DMS53 treated with DMSO at 0.1 percent for 48 hours (cell line): Measurements from ENCODE around the gene ZIC2.

Source experiments
- DNase-seq: peaks from one replicate; lab custom pipeline; 2025; ENCODE audit not compliant: unreplicated experiment; lab: John Stamatoyannopoulos, UW

The ZIC2 gene

DNA sequence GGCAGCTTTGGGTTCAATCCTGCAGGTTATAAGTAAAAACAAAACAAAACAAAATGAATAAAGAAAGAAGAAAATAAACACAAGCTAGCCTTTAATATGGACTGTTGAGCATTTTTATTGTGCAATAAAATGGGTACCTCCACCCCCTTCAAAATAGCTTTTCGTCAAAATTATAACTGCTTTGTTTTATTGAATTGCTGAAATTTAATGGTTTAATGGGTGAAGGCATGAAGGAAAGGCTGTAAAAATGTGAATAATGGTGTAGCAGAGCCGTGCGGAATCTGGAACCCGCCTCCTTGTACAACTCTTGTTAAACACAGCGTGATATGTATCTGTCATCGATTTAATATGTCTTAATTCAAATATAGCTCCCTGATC lies 7.8 kb upstream of the ZIC2 start:
- DNase-seq, result no peak

DNA sequence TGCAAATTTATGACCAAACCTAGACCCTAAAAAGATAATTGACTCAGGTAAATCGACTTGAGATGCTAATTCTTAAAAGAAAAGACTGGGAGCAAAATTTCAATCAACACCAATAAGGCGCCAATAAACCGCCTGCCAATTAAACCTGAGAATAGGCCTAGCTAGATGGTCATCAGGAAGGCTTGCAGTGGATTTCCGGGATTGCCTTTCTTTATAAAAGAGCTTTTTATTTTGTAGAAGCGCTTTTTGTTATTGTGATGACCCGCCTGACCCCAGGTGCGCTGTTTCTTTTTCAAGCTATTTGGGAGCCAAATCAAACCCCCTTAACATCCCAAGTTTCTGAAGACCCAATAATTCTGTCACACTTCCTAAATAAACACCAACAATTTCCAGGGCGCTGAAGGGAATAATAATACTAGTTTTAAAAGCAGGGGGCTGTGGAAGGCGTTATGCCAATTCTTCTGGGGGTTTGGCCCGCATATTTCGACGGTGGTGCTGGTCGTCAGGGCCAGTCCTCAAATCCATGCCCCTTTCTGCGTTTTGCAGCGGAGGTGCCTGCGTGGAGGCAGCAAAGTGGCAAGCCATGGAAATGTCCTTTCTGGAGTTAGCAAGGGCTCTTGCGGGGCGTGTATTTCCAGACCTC lies 7.2 kb upstream of the ZIC2 start:
- no peak for DNase-seq

DNA sequence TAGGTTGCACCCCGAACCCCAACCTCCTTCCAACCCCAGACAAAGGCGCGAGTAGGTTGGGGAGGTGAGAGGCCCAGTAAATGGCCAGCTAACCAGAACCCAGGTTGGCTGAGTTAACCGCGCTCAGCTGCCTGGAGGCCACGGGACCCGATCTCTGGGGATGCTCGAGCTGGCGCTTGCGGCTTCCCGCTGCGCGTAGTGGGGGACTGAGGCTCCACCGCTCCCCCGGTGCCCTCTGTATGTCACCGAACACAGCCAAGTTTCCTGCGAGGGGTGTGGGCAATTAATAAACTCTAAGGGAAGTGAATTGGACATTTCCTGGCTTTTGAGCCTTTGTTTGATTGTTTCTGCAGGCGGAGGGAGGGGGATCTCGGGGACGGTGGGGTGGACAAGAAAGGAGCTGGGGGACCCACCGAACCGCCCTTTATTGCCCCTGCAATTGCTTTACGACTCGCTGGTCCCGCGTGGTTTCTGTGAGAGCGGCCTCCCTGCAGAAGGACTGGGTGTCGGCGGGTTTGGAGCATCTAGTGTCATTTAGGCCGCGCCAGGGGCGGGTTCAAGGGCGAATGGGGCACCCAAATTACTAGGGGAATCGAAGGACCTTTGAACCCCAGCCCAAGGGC lies 6.5 kb upstream of the ZIC2 start:
- DNase-seq, result no peak

DNA sequence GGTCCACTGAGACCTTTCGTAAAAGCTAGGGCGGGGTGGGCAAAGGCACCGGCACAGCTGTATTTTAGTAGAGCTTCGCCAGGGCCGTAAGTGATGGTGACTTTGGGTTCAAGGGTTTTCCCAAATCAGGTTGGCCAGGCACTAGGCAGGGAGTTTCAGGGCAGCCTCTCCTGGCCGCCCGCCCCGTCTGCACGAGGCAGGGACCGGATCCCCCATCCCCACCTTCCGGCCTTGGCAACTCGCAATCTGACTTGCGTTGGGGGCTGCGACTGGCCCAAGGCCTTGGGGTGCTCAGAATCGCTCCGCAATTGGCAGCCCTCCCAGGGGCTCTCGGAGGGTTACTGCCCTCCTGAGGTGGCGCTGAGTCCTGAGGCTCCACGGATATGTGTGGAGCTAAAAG lies 6.0 kb upstream of the ZIC2 start:
- no peak for DNase-seq

DNA sequence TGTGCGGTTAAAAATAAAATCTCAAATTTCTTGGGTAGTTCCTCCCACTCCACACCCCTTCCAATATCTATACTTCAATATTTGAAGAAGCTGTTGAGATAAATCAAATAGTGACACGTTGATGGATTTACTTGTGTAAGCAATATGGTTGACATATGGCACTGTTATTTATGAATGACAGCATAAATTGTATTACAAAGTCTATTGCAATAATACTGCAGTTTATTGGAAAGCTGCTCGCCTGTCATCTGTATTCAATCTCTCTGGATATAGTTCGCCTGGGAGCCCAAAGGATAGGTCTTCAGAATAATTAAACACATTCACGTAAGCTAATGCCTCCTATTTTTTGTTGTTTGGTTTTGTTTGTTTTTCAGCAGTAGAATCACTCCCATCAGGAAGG lies 5.0 kb upstream of the ZIC2 start:
- no peak for DNase-seq

DNA sequence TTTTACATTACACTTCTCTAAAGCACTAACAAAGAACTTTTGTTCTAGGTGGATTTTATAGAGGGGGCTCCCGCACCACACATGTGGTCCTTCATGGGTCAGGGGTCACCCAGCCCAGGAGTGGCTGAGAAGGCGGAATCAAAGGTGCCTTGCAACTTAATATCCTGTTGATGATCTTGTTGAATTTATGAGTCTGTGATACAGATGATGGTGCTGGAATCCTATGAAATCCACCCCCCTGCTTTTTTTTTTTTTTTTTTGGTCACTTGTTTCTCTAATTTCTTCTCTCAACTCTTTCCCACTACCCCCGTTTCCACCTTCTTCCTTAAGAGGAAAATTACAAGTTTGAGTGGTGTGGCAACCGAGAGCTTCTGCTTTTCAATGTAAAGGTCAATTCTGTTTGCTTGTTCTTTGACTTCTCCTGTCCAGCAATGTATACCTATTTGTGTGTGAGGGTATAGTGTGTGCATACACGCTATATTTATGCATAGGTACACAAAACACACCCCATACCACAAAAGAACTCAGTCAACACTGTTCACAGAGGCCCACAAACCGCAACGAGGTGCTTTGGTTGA lies 4.2 kb upstream of the ZIC2 start:
- no peak for DNase-seq

DNA sequence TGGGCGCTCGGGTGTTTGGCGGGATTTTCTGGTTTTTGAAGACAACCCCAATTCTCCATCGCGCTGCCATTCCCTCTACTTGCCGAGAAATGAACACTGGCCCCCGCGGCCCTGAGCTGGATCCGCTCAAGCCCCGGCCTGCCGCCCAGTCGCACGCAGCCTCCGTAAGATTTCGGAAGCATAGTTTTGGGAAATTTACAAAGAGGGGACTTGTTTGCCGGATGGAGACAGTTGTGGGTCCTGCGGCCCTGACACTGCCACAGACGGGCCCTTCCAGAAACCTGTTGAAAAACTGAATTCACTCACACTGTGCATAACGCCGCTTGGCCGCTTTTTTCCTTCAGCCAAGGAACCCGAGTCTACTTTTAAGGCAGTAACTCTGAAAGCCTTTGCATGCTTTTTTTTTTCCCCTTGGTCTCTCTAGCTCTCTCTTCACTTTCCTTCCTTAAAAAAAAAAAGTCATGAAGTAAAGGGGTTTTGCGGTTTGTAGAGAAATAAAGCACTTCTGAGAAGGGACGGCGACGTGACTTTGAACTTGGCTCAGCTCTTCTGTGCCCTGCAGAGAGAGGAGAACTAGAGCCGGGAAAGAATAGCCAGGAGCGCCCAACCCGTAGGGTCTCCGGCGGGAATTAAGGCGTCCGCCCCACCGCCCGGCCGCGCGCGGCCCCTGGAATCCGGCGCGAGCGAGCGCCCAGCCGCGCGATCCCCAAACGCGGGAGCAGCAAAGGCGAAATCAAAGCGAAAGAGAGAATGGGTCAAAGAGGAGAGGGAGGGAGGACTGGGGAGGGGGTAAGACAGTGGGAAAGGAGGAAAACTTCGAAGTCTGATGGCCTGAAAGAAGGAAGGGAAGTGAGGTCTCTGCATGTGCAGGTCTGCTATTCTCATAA lies 3.4 kb upstream of the ZIC2 start:
- DNase-seq, result no peak

DNA sequence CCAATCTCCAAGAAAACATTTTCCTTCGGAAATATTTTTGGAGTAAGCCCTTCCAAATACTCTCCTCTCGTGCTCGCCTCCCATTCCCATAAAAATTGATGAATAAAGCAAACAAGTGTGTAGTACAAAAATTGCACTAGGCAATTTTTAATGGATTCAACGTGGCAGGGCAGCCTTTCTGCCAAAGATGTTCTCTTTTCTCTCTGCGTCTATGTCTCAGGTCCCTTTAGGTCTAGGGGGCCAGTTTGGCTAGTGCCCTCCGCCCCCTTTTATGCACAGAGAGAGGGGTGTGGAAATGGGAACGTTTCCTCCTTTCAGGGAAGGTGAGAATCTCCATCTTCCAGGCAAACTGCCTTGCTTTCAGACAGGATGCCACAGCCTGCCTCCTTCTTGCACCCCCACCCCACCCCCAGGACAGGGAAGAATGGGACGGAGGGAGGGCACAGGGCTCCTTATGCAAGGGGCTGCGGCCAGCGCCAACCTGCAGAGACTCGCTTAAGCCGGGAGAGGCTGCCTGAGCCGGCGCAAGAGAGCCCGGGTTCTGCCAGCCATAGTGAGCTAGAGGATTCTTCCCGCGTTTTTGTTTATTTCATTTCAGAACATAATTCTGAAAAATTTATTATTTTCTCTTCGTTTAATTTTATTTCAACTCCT lies 2.7 kb upstream of the ZIC2 start:
- no peak for DNase-seq

DNA sequence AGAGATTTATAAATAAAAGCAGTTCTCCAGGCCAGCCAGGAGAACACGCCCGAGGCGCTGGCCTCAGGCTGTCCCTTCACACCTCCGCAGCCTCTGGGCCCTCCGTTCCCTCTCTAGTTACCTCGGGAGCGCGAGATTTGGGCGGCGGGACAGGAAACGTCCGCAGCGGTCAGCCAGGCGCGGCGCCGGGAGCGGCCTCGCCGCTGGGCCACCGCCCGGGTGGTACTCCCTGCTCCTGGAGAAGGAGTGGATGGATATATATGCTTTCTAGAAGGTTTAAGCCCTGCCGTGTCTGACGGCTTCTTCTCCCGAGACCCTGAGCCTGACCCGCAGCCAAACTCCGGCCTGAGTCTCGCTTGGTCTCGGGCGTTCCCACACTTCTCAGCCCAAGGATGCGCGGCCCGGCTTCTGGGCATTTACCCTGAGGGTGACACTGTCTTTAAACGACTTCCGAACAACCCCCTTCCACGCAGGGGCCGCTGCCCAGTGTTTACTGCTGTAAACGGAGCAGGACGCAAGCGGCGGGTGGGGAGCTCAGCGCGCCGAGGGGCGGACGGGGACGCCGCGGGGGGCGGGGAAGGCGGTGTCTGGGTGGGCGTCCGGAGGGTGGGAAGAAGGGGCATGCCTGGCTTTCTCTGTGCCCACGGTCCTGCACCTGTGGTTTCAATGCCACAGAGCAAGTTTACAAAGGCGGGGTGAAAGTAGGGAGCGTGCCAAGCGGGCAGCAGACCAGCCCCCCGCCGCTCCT lies 2.0 kb upstream of the ZIC2 start:
- no peak for DNase-seq

DNA sequence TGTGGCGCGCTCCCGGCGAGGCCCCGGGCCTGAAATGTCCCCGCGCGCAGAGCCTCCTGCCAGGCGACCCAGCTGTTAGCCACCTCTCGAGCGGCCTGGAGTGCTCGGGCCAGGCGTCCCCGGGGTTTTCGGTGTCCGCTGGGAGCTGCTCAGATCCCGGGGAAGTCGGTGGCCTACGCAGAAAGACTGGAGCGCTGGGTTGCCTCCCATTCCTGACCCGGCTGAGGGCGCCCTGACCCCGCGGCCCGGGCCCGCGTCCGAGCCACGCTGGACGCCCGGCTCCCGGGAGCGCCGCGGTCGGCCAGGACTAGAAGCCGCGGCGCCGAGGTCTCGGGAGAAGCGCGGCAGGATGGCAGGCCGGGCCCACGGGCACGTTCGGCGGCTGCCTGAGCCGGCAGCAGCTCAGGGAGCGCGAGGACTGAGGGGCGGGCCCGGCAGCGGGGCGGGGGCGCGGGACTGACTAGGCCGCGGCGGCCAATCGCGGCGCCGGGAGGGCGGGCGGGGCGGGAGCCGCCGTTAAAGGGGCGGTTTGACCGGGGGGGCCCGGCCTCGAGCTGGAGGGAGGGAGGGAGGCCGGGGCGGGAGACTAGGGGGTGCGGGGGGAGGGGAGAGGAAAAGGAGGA lies 1.3 kb upstream of the ZIC2 start:
- DNase-seq, result no peak

DNA sequence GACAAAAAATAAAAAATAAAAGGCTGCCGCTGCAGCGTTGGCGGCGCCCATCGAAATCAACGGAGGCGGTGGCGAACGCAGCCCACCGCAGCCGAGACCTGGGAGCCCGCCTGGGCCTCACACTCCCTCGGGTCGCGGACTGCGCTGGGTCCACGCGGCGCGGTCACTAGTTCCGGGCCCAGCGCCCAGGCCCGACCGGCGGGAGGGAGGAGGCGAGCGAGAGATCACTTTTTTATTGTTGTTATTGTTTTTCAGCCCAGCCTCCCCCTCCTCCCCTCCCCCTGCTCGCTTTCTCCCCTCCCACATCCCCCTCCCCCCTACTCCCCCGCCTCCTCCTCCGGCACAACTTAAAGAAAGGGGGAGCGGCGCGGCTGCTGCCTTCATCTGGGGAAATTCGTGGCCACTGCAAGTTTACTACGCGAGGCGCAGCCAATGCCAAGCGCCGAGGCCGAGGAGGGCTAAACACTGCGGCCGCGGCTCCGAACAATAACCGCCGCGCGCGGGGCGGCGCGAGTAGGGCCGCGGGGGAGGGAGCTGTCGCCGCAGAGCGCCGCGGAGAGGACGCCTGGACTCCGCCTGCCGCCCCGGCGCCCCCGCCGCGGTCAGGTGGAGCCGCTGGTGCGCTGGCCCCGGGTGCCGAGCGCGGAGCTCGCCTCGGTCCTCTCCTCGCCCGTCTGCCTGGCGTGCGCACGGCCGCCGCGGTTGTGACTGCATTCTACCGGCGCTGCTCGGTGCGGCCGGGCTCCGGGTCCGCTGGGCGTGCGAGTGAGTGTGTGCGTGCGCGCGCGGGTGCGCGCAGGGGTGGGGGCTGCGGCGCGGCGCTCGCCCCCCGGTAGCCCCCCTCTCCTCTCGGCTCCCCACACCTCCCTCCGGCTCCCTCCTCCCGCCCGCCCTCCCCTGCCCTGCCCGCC lies 505 bp upstream of the ZIC2 start:
- no peak for DNase-seq

DNA sequence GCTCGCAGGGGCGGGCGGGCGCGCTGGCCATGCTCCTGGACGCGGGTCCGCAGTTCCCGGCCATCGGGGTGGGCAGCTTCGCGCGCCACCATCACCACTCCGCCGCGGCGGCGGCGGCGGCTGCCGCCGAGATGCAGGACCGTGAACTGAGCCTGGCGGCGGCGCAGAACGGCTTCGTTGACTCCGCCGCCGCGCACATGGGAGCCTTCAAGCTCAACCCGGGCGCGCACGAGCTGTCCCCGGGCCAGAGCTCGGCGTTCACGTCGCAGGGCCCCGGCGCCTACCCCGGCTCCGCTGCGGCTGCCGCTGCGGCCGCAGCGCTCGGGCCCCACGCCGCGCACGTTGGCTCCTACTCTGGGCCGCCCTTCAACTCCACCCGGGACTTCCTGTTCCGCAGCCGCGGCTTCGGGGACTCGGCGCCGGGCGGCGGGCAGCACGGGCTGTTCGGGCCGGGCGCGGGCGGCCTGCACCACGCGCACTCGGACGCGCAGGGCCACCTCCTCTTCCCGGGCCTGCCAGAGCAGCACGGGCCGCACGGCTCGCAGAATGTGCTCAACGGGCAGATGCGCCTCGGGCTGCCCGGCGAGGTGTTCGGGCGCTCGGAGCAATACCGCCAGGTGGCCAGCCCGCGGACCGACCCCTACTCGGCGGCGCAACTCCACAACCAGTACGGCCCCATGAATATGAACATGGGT lies 599 bp downstream of the ZIC2 start:
- no peak for DNase-seq

DNA sequence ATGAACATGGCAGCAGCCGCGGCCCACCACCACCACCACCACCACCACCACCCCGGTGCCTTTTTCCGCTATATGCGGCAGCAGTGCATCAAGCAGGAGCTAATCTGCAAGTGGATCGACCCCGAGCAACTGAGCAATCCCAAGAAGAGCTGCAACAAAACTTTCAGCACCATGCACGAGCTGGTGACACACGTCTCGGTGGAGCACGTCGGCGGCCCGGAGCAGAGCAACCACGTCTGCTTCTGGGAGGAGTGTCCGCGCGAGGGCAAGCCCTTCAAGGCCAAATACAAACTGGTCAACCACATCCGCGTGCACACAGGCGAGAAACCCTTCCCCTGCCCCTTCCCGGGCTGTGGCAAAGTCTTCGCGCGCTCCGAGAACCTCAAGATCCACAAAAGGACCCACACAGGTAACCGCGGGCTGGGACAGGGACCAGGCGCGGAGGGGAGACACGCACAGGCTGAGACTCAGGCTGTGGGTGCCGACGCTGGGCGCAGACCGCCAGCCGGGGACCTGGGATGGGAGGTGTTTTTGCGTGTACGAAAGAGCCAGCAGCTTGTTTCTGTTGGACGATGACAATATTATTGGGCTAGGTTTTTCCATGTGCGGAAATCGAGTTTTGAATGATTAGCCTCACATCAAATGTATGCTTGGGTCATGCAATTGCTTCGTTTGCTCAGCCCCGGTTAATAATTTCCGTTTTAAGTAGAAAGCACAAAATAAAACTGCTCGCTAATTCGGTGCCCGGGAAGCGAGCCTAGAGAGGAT lies 1.3 kb downstream of the ZIC2 start:
- no peak for DNase-seq

DNA sequence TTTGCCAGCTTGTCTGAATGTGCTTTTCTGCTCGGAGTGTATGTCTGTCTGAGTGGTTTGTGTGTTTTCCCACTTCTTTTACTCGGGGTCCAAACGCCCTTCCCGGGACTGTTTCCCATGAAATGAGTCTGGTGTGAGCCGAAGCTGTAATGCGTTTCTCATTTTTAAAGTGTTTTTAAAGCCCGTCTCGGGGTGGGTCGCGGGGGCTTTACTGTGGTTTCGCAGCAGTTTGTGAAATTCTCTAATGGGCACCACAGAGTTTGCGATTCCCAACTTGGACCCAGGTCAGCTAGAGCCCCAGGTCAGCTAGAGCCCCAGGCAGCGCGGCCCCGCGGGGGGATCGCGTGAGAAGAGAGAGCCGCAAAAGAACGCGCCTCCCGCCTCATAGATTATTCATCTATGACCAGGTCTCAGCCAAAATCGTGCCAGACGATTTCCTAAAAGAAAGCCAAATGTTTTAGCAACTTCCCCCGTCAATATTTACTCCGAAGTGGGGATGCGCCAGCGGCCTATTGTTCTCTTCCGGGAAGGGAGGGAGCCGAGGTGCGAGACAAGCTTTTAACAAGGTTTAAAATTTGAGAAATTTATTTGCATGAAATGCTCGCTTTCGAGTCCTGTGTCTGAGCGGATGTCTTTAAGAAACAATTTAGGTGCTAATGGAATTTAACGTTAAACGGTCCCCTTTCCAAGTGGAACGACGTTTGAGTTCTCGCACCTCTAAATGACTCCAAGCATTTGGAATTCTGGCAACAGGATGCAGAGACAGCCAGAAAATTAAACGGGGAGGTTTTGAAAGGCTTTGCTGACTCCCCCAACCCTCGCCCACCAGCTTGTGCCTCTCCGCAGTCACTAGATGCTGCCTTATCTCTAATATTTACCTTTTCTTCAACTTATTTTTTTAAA lies 2.2 kb downstream of the ZIC2 start:
- no peak for DNase-seq

DNA sequence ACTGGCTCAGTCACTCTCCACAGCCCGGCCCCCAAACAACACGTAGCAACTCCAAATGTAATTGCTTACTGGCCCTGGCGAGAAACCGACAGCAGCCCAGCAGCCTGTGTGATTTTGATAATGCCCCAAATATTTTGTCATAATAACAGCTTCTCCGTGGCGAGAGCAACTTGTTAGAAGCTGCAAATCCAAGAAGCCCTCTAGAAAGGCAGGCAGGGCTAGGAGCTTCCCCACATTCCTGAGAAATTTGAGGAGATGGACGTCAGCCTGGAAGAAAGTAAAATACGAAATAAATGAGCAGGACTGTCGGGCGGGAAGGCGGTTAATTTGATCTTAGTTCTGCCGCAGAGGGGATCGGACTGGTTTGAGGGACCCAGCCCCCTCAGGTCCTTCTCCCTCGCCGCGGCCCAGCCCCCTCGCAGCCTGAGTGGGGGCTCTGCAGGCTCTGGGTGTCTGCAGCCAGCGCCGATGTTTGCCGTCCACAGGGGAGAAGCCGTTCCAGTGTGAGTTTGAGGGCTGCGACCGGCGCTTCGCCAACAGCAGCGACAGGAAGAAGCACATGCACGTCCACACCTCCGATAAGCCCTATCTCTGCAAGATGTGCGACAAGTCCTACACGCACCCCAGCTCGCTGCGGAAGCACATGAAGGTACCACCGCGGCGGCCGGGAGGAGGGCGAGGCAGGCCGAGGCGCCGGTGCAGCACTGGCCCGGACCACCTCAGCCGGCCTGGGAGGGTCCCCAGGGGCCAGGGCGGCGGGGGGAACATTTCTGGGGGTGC lies 3.1 kb downstream of the ZIC2 start:
- no peak for DNase-seq

DNA sequence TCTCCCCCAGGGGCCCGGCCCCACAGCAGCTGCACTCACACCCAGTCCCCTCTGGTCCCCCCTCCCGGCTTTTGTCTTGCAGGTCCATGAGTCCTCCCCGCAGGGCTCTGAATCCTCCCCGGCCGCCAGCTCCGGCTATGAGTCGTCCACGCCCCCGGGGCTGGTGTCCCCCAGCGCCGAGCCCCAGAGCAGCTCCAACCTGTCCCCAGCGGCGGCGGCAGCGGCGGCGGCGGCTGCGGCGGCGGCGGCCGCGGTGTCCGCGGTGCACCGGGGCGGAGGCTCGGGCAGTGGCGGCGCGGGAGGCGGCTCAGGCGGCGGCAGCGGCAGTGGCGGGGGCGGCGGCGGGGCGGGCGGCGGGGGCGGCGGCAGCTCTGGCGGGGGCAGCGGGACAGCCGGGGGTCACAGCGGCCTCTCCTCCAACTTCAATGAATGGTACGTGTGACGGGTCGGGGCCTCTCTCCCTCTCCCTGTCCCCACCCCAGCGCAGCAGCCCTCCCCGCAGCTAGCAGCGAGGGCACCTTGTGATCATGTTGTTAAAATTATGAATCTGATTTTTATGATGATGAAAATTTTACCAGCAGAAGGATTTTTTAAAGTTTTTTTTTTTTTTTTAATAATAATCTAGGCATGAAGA lies 3.8 kb downstream of the ZIC2 start:
- no peak for DNase-seq
